Stimulated activated CD8-positive, alpha-beta memory T cell treated with anti-CD3 and anti-CD28 coated beads, Interleukin-4, amount 100 ng/mL, for 4 hours (primary cell): ENCODE results near the gene ZNF222.

Experiments used
- DNase-seq, 2 donors: peaks; one replicate each; pipeline ENCODE4 v3.0.0-alpha.2; 2020; ENCODE audit warnings: low read depth in 2 of 2, low spot score in 1 of 2

The ZNF222 gene

DNA sequence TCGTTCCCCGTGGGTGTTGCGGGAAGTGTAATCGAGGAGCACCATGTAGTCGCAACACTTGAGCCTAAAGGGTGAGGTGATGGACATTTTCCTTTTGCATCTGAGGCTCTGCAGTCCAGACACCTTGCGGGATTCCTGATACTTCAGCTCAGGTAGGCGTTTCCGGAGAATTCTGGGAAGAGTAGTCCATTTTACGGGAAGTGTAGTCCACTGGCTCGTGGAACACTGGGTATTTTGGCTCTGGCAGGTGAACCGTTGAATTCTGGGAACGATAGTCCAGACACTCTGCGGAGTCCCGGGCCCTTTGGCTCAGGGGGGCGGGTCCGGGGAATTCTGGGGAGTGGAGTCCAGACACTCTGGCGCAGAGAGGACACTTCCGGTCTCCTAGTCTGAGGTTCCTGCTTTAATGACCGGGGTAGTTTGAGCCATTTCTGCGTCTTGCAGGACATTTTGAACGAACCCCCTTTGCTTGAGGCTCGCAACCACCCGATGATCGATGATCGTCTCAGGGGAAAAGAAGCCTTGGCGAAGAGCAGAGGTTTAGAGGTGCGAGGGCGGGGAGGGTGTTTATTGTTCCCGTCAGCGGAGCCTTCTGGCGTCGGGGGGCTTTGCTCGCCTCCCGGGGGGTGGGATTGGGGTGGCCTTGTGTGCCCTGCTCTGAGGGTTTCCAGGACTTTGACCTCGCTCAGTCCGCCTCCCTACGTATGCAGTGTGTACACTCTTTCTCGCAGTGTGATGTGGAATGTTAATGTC is 26.6 kb downstream of the ZNF222 start, which contains the start of gene ZNF223:
ZNF223 (plus strand) TSS at position 387 of the 753 bp plus-strand sequence. CDS start 3,141 bp downstream, outside the sequence.
- peak; percentile 13 to 53 for DNase-seq

DNA sequence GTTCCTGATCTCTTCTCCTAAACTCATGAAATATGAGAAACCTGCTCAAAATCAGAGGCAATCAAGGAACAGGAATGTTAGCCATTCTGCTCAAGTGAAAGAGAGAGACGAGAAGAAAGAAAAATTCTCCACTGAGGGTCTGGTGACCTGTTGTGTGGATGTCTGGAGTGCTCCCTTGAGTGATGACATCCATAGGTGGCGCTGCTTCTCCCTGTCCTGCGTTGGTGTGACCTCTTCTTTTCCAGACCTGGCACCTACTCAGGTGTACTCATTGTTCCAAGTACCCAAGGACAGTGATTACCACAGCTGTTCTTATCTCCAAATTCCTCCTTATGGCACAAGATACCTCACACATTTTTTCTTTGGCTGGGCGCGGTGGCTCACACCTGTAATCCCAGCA is 30.7 kb downstream of the ZNF222 start:
- DNase-seq = no peak

DNA sequence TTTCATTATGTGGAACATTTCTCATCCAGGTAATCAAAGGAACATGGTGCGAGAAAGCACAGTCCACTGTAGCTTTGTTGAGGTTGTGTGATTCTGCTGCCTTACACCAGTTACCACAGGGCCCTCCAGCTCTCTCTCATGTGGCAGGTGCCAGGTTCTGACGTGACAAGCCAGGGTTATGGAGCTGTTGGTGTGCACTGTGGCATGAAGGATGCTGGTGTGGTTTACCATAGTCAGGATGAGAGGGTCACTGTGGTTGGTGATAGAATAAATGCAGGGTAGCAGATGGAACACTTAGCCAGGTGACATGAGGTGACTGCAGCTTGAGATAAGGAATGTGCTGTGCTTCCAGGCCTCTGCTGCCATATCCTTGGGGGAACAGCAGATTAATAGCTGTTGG is 34.0 kb downstream of the ZNF222 start:
- no peak for DNase-seq

DNA sequence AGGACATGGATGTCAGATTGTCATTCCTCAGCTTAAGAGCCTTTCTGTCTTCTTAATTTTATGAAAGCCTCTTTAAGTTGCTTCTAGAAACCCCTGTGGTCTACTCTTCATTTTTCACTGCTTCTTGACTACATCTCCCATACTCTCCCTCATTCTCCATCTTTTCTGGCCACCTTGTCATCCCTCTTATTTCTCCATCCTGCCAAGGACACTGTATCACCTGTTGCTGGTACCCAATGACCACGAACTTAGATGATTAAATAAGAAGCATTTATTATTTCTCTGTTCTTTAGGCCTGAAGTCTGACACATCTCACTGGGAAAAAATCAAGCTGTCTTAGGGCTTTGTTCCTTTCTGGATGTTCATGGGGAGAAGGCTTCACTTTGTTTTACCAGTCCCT is 35.9 kb downstream of the ZNF222 start:
- DNase-seq = no peak

DNA sequence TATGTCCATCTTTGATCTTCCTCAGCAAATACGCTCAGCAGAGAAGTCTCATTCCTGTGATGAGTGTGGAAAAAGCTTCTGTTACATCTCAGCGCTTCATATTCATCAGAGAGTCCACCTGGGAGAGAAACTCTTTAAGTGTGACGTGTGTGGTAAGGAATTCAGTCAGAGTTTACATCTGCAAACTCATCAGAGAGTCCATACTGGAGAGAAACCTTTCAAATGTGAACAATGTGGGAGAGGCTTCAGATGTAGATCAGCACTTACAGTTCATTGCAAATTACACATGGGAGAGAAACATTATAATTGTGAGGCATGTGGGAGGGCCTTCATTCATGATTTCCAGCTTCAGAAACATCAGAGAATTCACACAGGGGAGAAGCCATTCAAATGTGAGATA is 41.1 kb downstream of the ZNF222 start:
- no peak for DNase-seq

DNA sequence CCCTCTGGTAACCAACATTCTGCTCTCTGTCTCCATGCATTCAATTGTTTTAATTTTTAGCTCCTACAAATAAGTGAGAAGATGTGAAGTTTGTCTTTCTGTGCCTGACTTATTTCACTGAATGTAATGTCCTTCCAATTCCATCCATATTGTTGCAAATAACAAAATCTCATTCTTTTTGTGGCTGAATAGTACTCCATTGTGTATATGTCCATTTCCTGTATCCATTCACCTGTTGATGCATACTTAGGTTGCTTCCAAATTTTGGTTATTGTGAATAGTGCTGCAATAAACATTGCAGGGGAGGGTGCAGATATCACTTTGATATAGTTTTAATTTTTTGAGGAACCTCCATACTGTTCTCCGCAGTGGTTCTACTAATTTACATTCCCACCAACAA is 44.2 kb downstream of the ZNF222 start:
- no peak for DNase-seq

DNA sequence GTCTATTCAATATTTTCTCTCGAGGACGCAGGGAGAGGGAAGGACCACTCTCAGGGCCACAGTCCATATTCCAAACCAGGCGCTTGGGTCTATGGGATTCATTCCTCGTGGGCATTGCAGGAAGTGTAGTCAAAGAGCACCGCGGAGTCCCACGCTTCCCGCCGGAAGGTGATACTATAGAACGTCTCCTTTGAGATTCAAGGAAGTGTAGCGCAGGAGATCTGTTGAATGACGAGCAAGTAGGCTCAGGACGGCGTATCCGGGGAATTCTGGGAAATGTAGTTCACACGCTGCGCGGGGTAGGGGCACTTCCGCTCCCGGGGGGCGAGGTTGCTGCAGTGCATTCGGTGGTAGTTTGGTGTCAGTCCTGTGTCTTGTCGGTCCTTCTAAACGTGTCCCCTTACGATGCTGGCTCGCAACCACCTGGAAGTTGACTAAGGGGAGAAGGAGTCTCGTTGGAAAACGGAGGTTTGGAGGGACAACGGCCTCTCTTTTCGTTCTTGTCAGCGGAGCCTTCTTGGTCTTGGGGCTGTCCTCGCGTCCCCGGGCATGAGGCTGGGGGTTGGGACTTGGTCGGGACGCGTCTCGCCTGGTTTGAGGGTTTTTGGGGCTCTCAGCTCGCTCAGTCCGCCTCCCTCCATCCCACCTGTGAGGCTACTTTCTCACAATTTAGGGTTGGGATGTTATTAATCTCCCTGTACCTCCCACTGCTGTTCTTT is 46.8 kb downstream of the ZNF222 start, which contains the start of gene ZNF284:
ZNF284 (plus strand) TSS at position 336 of the 719 bp plus-strand sequence. CDS start 4,231 bp downstream, outside the sequence.
- peak; percentile 55 to 73 for DNase-seq

DNA sequence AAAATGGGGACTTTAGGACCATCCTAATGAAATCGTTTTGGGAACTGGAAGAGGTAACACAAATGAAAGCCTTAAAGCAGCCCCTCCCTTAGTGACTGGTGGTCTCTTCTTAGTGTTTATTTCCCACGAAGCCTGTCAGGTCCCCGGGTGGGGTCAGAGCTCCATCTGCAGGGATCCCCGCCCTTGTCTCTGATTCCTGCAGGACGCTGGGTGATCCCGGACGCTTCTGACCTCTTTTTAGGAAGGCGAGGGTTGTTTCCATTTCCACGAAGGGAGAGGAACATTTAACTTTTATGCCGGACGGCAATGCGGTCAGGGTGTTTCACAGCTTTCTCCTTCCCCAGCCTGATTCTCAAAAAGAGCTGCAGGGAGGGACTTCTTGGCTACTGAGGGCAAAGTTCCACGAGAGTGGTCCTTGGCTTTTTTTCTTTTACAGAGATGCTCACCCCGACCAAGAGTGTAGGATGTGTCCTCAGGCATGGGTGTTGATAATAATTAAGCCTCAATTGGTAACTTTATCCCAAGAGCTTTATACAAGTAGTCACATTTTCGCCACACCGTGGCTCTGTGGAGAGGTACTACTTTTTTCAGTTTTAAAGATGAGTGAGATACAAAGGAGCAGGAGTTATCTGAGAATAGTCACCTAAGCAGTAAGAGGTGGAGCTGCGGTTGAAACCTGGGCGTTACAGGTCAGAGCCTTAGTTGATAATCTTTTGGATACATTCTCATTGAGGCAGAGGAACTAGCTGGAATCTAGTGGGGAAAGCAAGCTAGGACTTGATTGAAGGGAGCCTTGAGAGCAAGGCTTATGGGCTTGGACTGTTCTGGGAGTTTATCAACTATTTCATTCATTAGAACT is 47.6 kb downstream of the ZNF222 start:
- DNase-seq = no peak

DNA sequence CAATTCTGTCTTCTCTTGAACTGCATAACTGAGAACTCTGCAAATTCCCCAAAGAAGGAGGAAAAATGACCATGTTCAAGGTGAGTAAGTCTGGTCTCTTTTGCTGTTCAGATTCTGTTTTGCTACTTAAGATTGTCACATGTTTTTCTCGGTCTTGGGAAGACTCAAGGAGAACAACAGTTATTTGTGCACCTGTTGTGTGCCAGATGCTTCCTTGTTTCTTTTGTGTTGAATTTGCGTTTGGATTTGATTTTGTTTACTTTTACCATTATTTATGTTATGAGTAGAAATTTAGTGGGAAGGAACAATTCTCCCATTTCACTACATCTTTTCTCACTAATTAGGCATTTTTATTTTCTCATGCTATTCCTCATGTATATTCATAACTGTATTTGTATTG is 51.1 kb downstream of the ZNF222 start:
- DNase-seq = no peak
